HK-2 (cell line): ENCODE measurements around the gene NELFB.
"Not testable (repeated sequence)": the region's sequence is repeated elsewhere in the genome, so short reads cannot be mapped to it uniquely, and the experiment has no call there.

Experiments used
- DNase-seq: peaks from one replicate; pipeline ENCODE4 v3.0.0-alpha.2; 2018; ENCODE audit not compliant: unreplicated experiment

The NELFB gene

DNA sequence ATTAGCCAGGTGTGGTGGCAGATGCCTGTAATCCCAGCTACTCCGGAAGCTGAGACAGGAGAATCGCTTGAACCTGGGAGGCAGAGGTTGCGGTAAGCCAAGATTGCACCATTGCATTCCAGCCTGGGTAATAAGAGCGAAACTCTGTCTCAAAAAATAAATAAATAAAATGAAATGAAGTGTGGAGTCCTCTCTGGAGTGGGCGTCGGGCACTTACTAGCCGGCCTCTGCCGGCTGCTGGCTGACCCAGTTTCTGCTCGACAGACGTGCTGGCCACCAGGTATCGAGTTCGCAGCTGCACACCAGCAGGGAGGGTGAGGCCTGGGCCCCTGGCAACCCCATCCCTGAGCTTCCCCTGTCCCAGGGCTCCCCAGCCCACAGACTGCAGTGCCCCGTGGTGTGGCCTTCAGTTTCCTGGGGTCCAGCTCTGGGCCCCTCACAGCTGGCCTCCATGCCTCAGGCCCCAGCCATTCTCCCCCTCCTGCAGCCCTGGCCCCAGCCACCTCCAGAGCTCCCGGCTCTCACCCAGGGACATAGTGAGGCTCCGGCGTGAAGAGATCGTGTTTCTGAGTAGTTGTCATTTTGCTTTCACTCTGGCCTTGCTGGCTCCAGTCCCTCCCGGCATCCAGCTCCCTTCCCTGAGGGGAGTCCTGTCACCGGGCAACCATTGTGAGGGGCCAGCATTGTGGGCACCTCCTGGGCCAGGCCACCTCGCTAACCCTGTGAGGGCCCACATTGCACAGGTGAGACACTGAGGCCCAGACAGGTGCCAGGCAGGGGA, 7.8 kb upstream of the NELFB start:
- DNase-seq = no peak

DNA sequence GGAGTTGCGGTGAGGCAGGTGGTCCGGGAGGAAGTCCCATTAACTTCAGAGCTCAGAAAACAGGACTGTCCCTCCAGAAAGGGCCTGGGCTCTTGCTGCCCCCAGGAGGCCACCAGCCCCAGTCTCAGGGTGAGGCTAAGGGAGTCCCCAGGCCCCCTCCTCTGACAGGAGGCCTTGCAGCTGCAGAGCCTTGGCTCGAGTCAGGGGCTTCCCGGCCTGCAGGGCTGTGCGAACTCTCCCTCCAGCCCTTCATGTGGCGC, 7.3 kb upstream of the NELFB start:
- no peak for DNase-seq

DNA sequence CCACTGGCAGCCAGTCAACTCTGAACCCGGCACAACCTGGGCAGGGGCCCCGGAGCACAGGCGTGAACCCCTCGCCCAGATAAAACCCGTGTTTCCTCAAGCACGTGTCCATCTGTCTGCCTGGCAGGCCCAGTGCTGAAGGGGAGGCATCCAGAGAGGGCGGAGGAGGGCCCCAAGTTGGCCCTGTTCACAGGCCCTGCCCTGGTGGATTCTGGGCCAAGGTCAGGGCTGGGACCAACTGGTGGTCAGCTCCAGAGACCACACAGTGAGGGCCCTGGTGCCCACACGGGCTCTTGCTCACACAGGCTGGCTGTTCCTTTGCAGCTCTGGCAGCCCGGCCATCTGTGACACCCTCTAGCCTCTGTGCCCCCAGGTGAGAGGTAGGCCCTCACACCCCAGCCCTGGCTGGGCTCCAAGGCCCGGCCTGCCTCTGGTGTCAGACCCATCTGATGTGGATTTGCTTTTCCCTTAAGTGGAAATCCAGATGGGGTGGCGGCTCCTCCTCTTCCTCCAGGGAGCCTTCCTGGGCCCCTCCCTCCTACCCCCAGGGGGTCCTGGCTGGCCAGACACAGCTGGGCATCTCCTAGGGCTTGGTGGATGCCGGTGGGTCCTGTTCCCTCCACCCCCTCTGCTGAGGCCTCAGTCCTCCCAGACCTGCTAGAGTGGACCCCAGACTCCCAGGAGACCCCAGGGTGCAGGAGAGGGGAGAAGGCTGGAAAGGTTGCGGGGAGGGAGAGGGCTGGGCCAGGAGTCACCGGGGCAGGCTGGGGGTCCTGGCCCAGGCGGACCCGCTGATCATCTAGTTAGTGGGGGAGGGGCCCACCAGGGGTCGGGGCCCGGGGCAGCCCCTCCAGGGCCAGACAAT, 4.6 kb upstream of the NELFB start:
- DNase-seq = no peak

DNA sequence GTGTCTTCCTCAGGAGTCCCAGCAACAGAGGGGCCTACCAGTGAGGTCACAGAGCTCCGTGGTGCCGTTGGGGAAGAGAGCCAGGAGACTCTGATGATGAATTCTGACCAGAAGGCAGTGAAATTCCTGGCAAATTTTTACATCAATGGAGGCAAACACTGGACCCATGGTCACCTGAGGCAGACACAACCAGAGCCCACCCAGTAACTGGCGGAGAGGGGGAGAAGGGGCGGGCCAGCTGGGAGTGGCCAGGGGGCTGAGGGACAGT, 4.0 kb upstream of the NELFB start, which contains the start of gene STPG3:
STPG3 (plus strand) TSS at position 93 of the 268 bp plus-strand sequence; CDS start at position 94, 1 bp downstream.
- DNase-seq = no peak

DNA sequence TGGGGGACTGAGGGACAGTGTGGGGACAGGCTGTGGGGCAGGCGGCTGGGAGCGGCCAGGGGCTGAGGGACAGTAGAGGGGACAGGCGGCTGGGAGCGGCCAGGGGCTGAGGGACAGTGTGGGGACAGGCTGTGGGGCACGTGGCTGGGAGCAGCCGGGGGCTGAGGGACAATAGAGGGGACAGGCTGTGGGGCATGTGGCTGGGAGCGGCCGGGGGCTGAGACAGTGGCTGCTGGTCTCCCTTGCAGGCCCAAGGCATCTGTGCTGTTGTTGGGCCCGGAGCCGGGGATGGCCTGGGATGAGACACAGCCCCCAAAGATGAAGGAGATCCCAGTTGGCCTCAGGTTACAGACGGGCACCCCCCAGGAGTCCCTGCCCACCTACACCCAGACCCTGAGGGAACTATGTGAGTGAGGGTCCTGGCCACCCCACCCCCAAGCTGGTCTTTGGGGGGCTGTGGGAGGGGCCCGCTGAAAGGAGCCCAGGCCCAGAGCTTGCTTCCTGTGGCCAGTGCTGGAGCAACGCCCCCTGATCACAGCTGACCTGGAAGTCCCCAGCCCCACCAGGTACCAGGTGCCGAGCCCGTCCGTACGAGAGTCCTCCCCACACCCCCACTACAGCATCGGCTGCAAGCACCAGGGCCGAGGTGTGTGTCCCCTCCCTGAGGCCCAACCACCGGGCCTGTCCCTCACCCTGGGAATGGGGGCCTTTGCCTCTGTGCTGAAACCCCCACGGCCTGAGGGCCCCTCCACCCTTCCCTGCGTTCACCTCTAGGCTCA, 3.4 kb upstream of the NELFB start:
- no peak for DNase-seq

DNA sequence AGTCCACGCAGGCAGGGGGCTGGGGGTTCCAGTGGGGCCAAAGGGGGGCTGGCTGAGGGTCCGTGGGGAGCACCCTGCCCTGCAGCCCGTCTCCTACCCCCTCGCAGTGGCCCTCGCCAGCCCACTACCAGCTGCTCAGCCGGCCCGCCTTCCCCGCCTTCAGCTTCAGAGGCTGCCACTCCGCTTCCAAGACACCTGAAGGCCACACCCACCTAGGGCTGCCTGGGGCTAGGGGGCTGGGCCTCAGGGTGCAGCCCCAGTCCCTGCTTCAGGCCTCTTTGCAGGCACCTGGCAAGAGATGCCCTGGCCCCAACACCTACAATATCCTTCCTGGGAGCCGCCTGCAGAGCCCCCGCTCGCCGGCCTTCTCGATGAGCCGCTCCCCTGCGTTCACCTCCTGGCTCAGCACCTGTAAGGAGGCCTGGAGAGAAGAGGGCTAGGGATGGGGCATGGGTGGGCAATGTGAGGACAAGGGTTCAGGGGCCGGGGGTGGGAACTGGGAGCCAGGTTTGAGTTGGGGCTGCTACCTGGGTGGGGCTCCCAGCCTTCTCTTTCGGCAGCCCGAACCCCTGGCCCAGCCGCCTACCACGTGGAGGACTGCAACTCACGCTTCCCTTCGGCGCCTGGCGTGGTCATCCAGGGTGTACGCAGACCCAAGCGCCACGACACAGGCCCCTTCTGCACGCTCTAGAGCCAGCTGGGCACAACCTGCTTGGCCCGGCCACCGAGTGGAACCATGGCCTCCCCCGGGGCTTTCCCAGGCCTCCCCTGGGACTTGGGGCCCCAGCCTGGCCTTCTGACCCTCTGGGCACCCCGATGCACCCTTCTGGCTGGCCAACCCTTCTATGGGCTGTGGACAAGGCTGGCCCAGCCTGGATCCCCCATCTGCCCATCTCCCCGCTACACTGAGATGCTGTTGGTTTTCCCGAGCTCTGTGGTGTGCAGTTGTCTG, 2.3 kb upstream of the NELFB start:
- DNase-seq = no peak

DNA sequence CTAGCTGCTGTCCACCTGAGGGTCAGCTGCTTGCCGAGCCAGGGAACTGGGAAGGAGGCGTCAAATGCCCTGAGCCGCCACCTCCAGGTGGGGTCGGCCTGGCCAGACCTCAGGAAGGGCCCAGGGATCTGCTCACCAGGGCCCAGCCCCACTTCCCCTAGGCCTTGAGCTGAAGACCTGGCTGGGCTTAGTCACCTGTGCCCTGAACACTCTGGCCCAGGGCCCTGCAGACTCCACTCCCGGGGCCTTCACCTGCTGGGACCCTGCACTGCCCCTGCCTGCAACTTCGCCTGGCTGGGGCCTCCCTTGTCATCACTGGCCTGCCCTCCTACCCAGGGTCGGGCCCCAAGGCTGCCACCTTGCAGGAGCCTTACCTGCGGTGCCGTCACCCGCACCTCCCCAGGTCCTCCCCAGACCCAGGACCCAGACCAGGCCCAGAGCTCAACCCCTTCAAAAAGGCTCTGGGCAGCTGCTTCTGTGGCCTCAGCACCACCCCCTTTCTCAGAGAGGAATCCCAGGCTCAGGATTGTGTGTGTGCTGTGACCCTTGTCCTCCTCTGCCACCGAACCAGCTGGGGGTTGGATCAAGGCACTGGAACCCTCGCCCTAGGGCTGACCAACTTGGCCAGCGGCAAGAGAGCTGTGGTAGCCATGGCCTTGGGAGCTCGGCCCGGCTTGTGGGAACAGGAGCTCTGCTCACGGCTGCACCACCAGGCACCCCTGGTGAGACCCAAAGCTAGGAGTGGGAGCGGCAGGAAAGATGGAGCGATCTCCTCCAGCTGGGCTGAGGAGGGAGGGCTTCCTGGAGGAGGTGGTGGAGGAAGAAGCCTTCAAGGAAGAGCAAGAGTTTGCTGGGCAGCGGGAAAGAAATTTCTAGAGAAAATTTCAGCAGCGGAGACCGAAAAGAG, 1.2 kb upstream of the NELFB start:
- DNase-seq = no peak

DNA sequence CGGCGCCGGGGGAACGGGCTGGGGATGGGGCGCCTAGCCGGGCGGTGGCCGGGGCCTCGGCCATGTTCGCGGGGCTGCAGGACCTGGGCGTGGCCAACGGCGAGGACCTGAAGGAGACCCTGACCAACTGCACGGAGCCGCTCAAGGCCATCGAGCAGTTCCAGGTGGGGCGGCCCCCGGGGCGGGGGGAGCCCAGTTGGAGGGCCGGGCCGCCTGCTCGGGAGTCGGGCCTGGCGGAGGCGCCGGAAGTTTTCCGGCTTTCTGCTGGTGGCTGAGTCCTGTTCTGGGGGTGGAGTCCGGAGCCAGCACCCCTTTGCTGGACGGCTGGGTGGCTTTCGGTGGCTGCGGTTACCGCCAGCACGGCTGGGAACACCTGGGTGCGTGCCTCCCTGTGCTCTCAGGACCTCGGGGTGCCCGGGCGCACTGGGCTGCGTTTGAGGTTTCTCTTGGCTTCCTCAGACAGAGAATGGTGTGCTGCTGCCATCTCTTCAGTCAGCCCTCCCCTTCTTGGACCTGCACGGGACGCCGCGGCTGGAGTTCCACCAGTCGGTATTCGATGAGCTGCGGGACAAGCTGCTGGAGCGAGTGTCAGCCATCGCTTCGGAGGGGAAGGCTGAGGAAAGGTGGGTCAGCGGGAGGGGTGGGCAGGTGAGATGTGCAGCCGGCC, 454 bp downstream of the NELFB start:
- DNase-seq = peak; percentile 71

DNA sequence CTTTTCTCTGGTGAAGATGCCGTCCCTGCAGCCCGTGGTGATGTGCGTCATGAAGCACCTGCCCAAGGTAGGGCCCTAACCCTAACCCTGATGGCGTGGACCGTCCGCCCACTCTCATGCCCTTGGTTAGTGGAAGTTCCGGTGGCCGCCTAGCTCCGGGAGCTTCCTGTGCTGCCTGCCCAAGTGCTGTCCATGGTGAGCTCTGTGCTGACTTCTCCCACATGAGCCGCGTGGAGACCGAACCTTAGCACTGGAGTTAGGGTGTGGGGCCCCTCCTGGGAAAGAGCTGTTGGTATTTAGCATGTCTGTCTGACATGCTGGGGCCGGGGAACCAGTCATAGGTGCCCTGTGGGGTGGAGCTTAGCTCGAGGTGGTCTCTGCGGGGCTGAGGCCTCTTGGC, 1.2 kb downstream of the NELFB start:
- DNase-seq = no peak

DNA sequence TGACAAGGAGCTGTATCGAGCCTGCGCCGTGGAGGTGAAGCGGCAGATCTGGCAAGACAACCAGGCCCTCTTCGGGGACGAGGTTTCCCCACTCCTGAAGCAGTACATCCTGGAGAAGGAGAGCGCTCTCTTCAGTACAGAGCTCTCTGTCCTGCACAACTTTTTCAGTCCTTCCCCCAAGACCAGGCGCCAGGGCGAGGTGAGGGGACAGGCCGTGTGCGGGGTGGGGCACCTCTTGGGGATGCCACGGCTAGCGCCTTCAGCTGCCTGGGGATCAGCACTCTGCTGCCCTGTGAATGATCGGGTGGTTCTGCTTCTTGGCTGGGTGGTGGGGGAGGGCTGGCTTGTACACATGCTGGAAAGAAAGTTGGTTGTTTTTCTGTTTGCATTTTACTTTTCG, 1.7 kb downstream of the NELFB start:
- DNase-seq = no peak

DNA sequence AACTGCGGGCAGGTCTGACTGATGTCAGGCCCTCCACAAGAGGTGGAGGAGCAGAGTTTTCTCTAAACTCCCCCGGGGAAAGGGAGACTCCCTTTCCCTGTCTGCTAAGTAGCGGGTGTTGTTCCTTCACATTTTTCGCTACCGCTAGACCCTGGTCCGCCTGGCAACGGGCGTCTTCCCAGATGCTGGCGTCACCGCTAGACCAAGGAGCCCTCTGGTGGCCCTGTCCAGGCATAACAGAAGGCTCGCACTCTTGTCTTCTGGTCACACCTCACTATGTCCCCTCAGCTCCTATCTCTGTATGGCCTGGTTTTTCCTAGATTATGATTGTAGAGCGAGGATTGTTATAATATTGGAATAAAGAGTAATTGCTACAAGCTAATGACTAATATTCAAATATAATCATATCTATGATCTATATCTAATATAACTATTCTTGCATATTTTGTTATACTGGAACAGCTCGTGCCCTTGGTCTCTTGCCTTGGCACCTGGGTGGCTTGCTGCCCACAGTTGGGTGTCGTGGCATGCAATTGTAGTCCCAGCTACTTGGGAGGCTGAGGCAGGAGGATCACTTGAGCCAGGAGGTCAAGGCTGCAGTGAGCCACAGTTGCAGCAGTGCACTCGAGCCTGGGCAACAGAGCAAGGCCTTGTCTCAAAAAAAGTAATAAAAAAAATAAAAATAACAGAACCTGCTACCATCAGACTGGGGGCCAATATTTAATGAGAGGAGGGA, 7.2 kb downstream of the NELFB start:
- DNase-seq = not testable (repeated sequence)

DNA sequence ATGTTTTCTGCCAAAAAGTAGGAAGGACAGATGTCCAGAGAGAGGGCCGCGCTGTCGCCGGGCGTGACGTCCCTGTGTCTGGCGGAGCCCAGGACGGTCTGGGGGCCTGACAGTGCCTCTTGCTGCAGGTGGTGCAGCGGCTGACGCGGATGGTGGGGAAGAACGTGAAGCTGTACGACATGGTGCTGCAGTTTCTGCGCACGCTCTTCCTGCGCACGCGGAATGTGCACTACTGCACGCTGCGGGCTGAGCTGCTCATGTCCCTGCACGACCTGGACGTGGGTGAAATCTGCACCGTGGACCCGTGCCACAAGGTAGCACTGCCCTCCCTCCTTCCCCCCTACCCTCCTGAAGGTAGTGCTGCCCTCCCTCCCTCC, 7.8 kb downstream of the NELFB start:
- no peak for DNase-seq

DNA sequence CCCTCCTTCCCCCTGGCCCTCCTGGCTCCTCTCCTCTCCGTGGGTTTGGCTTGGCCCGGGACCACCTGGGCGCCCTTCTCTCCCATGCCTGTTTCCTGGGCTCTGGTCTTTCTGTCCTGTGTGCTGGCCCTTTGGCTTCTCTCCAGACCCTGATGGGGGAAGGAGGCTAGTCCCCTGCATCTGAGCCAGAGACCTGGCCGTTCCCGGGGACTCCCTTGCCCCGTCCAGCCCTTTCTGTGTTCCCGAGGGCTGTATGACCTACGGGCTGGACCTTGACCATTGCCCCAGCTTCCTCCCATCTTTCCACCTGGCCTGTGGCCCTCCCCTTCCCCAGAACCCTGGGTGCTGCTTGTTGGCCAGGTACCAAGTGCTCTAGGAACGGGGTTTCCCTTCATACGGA, 8.4 kb downstream of the NELFB start:
- DNase-seq = no peak

DNA sequence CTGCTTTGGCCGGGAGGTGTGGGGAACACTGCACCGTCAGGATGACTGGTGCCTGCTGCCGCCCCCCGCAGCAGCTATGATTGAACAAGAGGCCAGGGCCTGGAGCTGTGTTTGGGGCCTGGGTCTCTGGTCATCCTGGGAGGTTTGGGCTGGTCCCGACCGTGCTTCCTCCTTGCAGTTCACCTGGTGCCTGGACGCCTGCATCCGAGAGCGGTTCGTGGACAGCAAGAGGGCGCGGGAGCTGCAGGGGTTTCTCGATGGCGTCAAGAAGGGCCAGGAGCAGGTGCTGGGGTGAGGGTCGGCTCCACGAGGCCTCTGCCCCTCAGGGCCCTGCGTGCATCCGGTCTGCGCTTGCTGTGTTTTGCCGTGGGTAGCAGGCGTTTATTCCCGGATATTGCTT, 8.9 kb downstream of the NELFB start:
- DNase-seq = no peak

DNA sequence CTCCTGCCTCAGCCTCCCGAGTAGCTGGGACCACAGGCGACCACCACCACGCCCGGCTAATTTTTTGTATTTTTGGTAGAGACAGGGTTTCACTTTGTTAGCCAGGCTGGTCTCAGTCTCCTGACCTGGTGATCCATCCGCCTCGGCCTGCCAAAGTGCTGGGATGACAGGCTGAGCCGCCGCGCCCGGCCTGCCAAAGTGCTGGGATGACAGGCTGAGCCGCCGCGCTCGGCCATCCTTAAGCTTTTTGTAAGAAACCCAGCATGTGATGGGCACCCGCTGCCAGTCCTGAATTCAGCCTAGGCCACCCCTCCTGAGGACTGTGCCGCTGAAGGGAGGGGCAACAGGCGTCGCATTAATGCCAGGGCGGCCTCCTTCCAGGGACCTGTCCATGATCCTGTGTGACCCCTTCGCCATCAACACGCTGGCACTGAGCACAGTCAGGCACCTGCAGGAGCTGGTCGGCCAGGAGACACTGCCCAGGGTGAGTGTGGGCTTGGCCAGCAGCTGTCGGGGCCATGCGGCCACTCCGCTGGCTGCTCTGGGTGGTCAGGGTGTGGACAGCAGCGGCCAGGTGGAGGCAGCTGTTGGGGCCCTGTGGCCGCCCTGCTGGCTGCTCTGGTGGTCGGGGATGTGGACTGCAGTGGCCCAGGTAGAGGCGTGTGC, 10.5 kb downstream of the NELFB start:
- DNase-seq = no peak

DNA sequence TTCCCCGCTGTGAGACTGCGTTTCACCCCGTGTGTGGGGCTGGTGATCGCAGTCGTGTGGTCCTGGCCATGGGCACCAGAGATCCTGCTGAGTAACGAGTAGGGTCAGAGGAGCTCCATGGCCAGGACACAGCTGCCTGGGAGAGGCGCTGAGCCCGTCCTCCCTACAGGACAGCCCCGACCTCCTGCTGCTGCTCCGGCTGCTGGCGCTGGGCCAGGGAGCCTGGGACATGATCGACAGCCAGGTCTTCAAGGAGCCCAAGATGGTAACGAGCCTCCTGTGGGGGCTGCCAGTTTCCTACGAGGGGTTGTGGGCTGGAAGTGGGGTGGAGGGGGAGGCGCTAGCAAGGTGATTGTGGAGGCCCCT, 11.0 kb downstream of the NELFB start:
- no peak for DNase-seq

DNA sequence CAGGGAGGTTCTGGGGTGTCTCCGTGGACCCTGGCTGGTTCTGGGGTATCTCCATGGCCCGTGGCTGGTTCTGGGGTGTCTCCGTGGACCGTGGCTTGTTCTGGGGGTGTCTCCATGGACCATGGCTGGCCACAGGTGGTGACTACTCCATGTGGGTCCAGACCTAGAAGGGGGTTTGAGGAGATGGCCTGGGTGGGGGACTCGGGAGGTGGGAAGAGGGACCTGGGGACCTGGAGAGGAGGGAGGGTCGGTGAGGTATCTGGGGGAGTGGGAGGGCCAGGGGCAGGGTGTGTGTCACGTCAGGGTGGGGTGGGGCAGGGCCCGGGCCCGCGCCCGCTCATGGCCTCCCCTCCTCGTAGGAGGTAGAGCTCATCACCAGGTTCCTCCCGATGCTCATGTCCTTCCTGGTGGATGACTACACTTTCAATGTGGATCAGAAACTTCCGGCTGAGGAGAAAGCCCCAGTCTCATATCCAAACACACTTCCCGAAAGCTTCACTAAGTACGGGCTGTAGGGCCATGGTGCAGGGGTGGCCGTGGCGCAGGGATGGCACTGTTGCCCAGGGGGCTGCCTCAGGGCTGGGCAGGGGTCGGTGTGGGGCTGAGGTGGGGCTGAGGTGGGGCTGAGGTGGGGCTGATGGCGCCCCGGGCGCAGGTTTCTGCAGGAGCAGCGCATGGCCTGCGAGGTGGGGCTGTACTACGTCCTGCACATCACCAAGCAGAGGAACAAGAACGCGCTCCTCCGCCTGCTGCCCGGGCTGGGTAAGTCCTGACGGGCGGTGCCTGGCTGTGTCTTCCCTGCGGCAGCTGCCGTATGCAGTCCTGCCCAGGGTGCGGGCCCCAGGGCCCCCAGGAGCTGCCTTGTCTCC, 11.7 kb downstream of the NELFB start:
- DNase-seq = no peak

DNA sequence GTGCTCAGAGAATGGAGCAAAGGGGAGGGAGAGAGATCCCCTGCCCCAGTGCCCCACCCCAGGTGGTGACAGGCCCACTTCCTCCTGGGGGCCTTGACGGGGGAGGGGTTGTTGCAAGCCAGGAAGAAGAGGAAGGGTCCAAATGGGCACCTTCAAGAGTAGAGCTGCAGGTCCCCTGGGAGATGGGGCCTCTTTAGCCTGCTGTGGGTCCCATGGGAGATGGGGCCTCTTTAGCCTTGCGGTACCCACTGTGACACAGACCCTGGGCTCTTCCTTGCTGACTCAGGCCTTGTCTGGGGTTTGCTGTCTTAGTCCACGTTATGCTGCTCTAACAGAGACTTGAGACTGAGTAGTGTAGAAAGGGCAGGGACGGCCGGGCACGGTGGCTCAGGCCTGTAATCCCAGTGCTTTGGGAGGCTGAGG, 12.8 kb downstream of the NELFB start:
- no peak for DNase-seq
